NCI-H1105 (cell line): ENCODE measurements around the gene DCANP1.

Experiments used
- DNase-seq: peaks from one replicate; lab custom pipeline; 2025; lab: John Stamatoyannopoulos, UW

DCANP1 gene

GRCh38 chr5:135423146-135423845 lies 23.9 kb downstream of the DCANP1 start:
- no peak for DNase-seq

- DNase-seq: no peak
Observed at GRCh38 chr5:135422419-135422818, 24.7 kb downstream of the DCANP1 start.

- no peak for DNase-seq
Observed at GRCh38 chr5:135417083-135417482, 30.1 kb downstream of the DCANP1 start.

GRCh38 chr5:135405082-135405481 lies 42.1 kb downstream of the DCANP1 start:
- no peak for DNase-seq

- no peak for DNase-seq
Observed at GRCh38 chr5:135402031-135402430, 45.1 kb downstream of the DCANP1 start.

GRCh38 chr5:135400866-135401265 lies 46.3 kb downstream of the DCANP1 start:
- DNase-seq: no peak

GRCh38 chr5:135399794-135400542 lies 47.2 kb downstream of the DCANP1 start:
- no peak for DNase-seq

- peak; percentile 64 for DNase-seq
Observed at GRCh38 chr5:135398855-135399793, 48.0 kb downstream of the DCANP1 start, which contains the start of gene MACROH2A1. Gene MACROH2A1 (minus strand): TSS chr5:135399231. CDS start chr5:135389093, 10,138 bp downstream.

GRCh38 chr5:135398160-135398854 lies 48.8 kb downstream of the DCANP1 start:
- peak; percentile 43 for DNase-seq

- DNase-seq: no peak
Observed at GRCh38 chr5:135397084-135397483, 50.1 kb downstream of the DCANP1 start.

- no peak for DNase-seq
Observed at GRCh38 chr5:135396459-135397055, 50.6 kb downstream of the DCANP1 start.

- DNase-seq: no peak
Observed at GRCh38 chr5:135395866-135396265, 51.3 kb downstream of the DCANP1 start.

GRCh38 chr5:135395451-135395850 lies 51.7 kb downstream of the DCANP1 start:
- no peak for DNase-seq
